ENCODE results near the gene KMT2B.
"Not testable (repeated sequence)": the region's sequence is repeated elsewhere in the genome, so short reads cannot be mapped to it uniquely, and the experiment has no call there.

Gene KMT2B

GRCh38 chr19:35673121-35673804 lies 44.5 kb upstream of the KMT2B start:
- Histone ChIP-seq H3K36me3 (no peaks in the 10 kb centered on the region), H3K4me3 (ENCODE audit: low read depth, low read length) (no peak overlapping the region), H3K9me3 (ENCODE audit: severe bottlenecking) (no peaks in the 10 kb centered on the region), H3K27ac (no peak overlapping the region), H3K27me3 (ENCODE audit: insufficient read depth, low read depth, severe bottlenecking) (no peaks in the 10 kb centered on the region)
- no peak for DNase-seq
- TF ChIP-seq CTCF (IDR thresholded peaks at IDR 0.05; ENCODE audit: low read depth, low read length): no peak

GRCh38 chr19:35675589-35676140 lies 42.1 kb upstream of the KMT2B start:
- DNase-seq: no peak
- no peaks in the 10 kb centered on the region for H3K9me3 ChIP-seq (ENCODE audit: severe bottlenecking)
- H3K27ac ChIP-seq: no peak overlapping the region
- no peak overlapping the region for H3K4me3 ChIP-seq (ENCODE audit: low read depth, low read length)
- H3K36me3 ChIP-seq: no peaks in the 10 kb centered on the region
- no peaks in the 10 kb centered on the region for H3K27me3 ChIP-seq (ENCODE audit: insufficient read depth, low read depth, severe bottlenecking)
- TF ChIP-seq CTCF (IDR thresholded peaks at IDR 0.05; ENCODE audit: low read depth, low read length): no peak

GRCh38 chr19:35689836-35690235 lies 28.0 kb upstream of the KMT2B start:
- TF ChIP-seq CTCF (IDR thresholded peaks at IDR 0.05; ENCODE audit: low read depth, low read length): no peak
- Histone ChIP-seq H3K36me3 (no peaks in the 10 kb centered on the region), H3K9me3 (ENCODE audit: severe bottlenecking) (no peaks in the 10 kb centered on the region), H3K4me3 (ENCODE audit: low read depth, low read length) (no peak overlapping the region), H3K27ac (no peak overlapping the region), H3K27me3 (ENCODE audit: insufficient read depth, low read depth, severe bottlenecking) (no peaks in the 10 kb centered on the region)
- DNase-seq: no peak

- H3K27me3 ChIP-seq (ENCODE audit: insufficient read depth, low read depth, severe bottlenecking); H3K9me3 ChIP-seq (ENCODE audit: severe bottlenecking); H3K4me3 ChIP-seq (ENCODE audit: low read depth, low read length); H3K27ac ChIP-seq; DNase-seq; H3K36me3 ChIP-seq: not testable (repeated sequence)
Observed at GRCh38 chr19:35691106-35691505, 26.7 kb upstream of the KMT2B start.

GRCh38 chr19:35692010-35692409 lies 25.8 kb upstream of the KMT2B start:
- peaks cover 2% of the 10 kb centered on the region for H3K9me3 ChIP-seq (ENCODE audit: severe bottlenecking)
- H3K36me3 ChIP-seq: no peaks in the 10 kb centered on the region
- DNase-seq: no peak
- H3K4me3 ChIP-seq (ENCODE audit: low read depth, low read length): no peak overlapping the region
- no peaks in the 10 kb centered on the region for H3K27me3 ChIP-seq (ENCODE audit: insufficient read depth, low read depth, severe bottlenecking)
- H3K27ac ChIP-seq: no peak overlapping the region
- no peak for TF ChIP-seq CTCF (IDR thresholded peaks at IDR 0.05; ENCODE audit: low read depth, low read length)

GRCh38 chr19:35693422-35693821 lies 24.4 kb upstream of the KMT2B start:
- Histone ChIP-seq H3K27me3 (ENCODE audit: insufficient read depth, low read depth, severe bottlenecking) (no peaks in the 10 kb centered on the region), H3K36me3 (no peaks in the 10 kb centered on the region), H3K9me3 (ENCODE audit: severe bottlenecking) (peaks cover 2% of the 10 kb centered on the region), H3K27ac (no peak overlapping the region; the same call in 1 of the 2 replicates), H3K4me3 (ENCODE audit: low read depth, low read length) (no peak overlapping the region)
- no peak for TF ChIP-seq CTCF (IDR thresholded peaks at IDR 0.05; ENCODE audit: low read depth, low read length)
- DNase-seq: no peak

Measured in WERI-Rb-1 (cell line).